K562 (cell line): ENCODE measurements around the gene ITGB5. TPM values are rescaled to one million over a fixed set of nuclear protein-coding genes. Genes with fewer than 3 reads are reported as not detected.

Source experiments
- ADNP ChIP-seq: fragments of 200-800 bp; sonication (Bioruptor generic); IDR thresholded peaks from 2 replicates; pipeline ENCODE4 v1.6.1; 2016; ENCODE audit warnings: missing genetic modification characterization, missing compliant biosample characterization
- ASH1L ChIP-seq: fragments of 450-650 bp; IDR thresholded peaks from 2 replicates; pipeline ENCODE4 v1.6.1; 2018; ENCODE audit warnings: borderline replicate concordance, mild to moderate bottlenecking, low read depth; ENCODE audit not compliant: partially characterized antibody
- CHD4 ChIP-seq: fragments of 200-600 bp; sonication (generic); IDR thresholded peaks from 3 replicates; pipeline ENCODE4 v1.6.1; 2012; ENCODE audit warnings: low read depth, mild to moderate bottlenecking, mixed read lengths, low read length, inconsistent platforms; ENCODE audit not compliant: insufficient read depth, insufficient replicate concordance, poor library complexity, severe bottlenecking
- CXXC5 ChIP-seq: fragments of 250-450 bp; sonication (Bioruptor Pico); IDR thresholded peaks from 2 replicates; pipeline ENCODE4 v1.8.0; 2022; ENCODE audit warnings: inconsistent platforms, mild to moderate bottlenecking, moderate library complexity
- GABPB2 ChIP-seq: fragments of 250-450 bp; sonication (Bioruptor Pico); conservative IDR thresholded peaks from 2 replicates; pipeline ENCODE4 v1.5.1; 2021; ENCODE audit warnings: mild to moderate bottlenecking
- GATAD2B ChIP-seq: fragments of 450-650 bp; IDR thresholded peaks from 2 replicates; pipeline ENCODE4 v1.6.1; 2017; ENCODE audit warnings: mild to moderate bottlenecking, borderline replicate concordance
- JUN ChIP-seq, 2 experiments: sonication (generic) in 1 of 2; formaldehyde crosslinking in 1 of 2; IDR thresholded peaks; 2 replicates each; pipeline versions ENCODE4 v1.6.1 to v1.8.0; 2012 to 2022; ENCODE audit warnings: borderline replicate concordance in 2 of 2, mild to moderate bottlenecking in 2 of 2, improper control_type of control experiment in 1 of 2, low read depth in 1 of 2, low read length in 1 of 2, missing genetic modification reagents in 1 of 2
- LCOR ChIP-seq: sonication (generic); formaldehyde crosslinking; IDR thresholded peaks from 2 replicates; pipeline ENCODE4 v1.8.0; 2022; ENCODE audit warnings: mild to moderate bottlenecking, missing genetic modification reagents
- NFYB ChIP-seq: IDR thresholded peaks from 2 replicates; pipeline ENCODE4 v1.6.1; 2011; ENCODE audit warnings: mild to moderate bottlenecking, moderate library complexity; ENCODE audit not compliant: insufficient read length; ENCODE audit errors: extremely low read depth
- NR2F6 ChIP-seq: fragments of 450-650 bp; formaldehyde crosslinking; IDR thresholded peaks from 2 replicates; pipeline ENCODE4 v1.4.0; 2020; ENCODE audit warnings: mild to moderate bottlenecking
- PPARD ChIP-seq: fragments of 250-450 bp; sonication (Bioruptor Pico); IDR thresholded peaks from 2 replicates; pipeline ENCODE4 v1.8.0; 2022; ENCODE audit warnings: inconsistent platforms, mild to moderate bottlenecking, moderate library complexity
- SLC30A9 ChIP-seq: fragments of 250-450 bp; sonication (Bioruptor Pico); IDR thresholded peaks from 2 replicates; pipeline ENCODE4 v1.8.0; 2022; ENCODE audit warnings: mild to moderate bottlenecking, moderate library complexity
- SOX6 ChIP-seq: fragments of 450-650 bp; IDR thresholded peaks from 2 replicates; pipeline ENCODE4 v1.6.1; 2014; ENCODE audit warnings: mild to moderate bottlenecking
- TBP ChIP-seq: optimal IDR thresholded peaks from 2 replicates; pipeline ENCODE3; 2011; ENCODE audit warnings: low read depth, low read length, improper control_type of control experiment
- ZBTB43 ChIP-seq: sonication (generic); formaldehyde crosslinking; IDR thresholded peaks from 2 replicates; pipeline ENCODE4 v1.8.0; 2023; ENCODE audit warnings: mild to moderate bottlenecking, missing genetic modification reagents
- ZNF253 ChIP-seq: fragments of 250-450 bp; sonication (Bioruptor Pico); conservative IDR thresholded peaks from 2 replicates; pipeline ENCODE4 v1.6.1; 2021; ENCODE audit warnings: mild to moderate bottlenecking
- ZNF274 ChIP-seq: IDR thresholded peaks from 2 replicates; pipeline ENCODE4 v1.6.1; 2011; ENCODE audit warnings: low read depth, mild to moderate bottlenecking, low read length, moderate library complexity, borderline replicate concordance
- ZNF431 ChIP-seq: sonication (generic); formaldehyde crosslinking; IDR thresholded peaks from 2 replicates; pipeline ENCODE4 v1.8.0; 2022; ENCODE audit warnings: mild to moderate bottlenecking, missing genetic modification reagents
- ZNF780A ChIP-seq: fragments of 250-450 bp; sonication (Bioruptor Pico); IDR thresholded peaks from 2 replicates; pipeline ENCODE4 v1.5.0; 2021; ENCODE audit warnings: mild to moderate bottlenecking
- polyA plus RNA-seq, 8 experiments: library from polyadenylated mRNA; depleted of rRNA in 4 of 8; stranded (reverse) in 5 of 8; unstranded in 3 of 8; fragments of >200 nt; fragmentation: Nextera tagmentation in 2 of 8; fragmentation: Illumina TruSeq in 1 of 8; extraction: Ambion mirVana in 2 of 8; extraction: Trizol in 1 of 8; gene quantifications; 2 replicates each; pipeline versions ENCODE4 v1.2.1 to v1.2.3, GENCODE V29; 2011 to 2014; ENCODE audit warnings: inconsistent platforms in 1 of 8, missing spikeins in 1 of 8
- total RNA-seq, 7 experiments: library from RNA; depleted of rRNA in 6 of 7; stranded (reverse); fragments of >200 nt in 6 of 7; fragmentation: Illumina TruSeq in 2 of 7; extraction: Trizol in 2 of 7; gene quantifications; 2 replicates each; pipeline versions ENCODE4 v1.2.1 to v1.2.3, GENCODE V29; 2011 to 2021; ENCODE audit warnings: low replicate concordance in 1 of 7
- TF ChIP-seq, protein P1 (sequence below): fragments of 450-650 bp; IDR thresholded peaks from 2 replicates; pipeline ENCODE4 v1.6.1; 2016; ENCODE audit warnings: low read depth

Gene ITGB5
- total and polyA plus RNA-seq, 9 of the 15 experiments (the other 6 are each of a cell fraction or from before 2014, with no cell fraction given): 1.7 to 46.8 (median 9.9) TPM

- no peak for TF ChIP-seq JUN (IDR thresholded peaks at IDR 0.05; ENCODE audit: borderline replicate concordance, low read depth, low read length)
- TF ChIP-seq JUN (CRISPR knock-in tag; IDR thresholded peaks at IDR 0.05; ENCODE audit: borderline replicate concordance): no peak
- TF ChIP-seq ZNF253 (CRISPR knock-in tag): no peak
- TF ChIP-seq ADNP (tag): no peak
- TF ChIP-seq CXXC5 (CRISPR knock-in tag): peak; percentile 80
- TF ChIP-seq NFYB: no peak
- TF ChIP-seq GABPB2 (CRISPR knock-in tag): no peak
- no peak for TF ChIP-seq SOX6
- no peak for TF ChIP-seq LCOR
- no peak for TF ChIP-seq ZBTB43
- no peak for TF ChIP-seq GATAD2B
- TF ChIP-seq ASH1L: no peak
- TF ChIP-seq SLC30A9: no peak
- TF ChIP-seq ZNF274: no peak
- TF ChIP-seq ZNF780A (CRISPR knock-in tag): no peak
- TF ChIP-seq ZNF431: no peak
- TF ChIP-seq, protein P1, sequence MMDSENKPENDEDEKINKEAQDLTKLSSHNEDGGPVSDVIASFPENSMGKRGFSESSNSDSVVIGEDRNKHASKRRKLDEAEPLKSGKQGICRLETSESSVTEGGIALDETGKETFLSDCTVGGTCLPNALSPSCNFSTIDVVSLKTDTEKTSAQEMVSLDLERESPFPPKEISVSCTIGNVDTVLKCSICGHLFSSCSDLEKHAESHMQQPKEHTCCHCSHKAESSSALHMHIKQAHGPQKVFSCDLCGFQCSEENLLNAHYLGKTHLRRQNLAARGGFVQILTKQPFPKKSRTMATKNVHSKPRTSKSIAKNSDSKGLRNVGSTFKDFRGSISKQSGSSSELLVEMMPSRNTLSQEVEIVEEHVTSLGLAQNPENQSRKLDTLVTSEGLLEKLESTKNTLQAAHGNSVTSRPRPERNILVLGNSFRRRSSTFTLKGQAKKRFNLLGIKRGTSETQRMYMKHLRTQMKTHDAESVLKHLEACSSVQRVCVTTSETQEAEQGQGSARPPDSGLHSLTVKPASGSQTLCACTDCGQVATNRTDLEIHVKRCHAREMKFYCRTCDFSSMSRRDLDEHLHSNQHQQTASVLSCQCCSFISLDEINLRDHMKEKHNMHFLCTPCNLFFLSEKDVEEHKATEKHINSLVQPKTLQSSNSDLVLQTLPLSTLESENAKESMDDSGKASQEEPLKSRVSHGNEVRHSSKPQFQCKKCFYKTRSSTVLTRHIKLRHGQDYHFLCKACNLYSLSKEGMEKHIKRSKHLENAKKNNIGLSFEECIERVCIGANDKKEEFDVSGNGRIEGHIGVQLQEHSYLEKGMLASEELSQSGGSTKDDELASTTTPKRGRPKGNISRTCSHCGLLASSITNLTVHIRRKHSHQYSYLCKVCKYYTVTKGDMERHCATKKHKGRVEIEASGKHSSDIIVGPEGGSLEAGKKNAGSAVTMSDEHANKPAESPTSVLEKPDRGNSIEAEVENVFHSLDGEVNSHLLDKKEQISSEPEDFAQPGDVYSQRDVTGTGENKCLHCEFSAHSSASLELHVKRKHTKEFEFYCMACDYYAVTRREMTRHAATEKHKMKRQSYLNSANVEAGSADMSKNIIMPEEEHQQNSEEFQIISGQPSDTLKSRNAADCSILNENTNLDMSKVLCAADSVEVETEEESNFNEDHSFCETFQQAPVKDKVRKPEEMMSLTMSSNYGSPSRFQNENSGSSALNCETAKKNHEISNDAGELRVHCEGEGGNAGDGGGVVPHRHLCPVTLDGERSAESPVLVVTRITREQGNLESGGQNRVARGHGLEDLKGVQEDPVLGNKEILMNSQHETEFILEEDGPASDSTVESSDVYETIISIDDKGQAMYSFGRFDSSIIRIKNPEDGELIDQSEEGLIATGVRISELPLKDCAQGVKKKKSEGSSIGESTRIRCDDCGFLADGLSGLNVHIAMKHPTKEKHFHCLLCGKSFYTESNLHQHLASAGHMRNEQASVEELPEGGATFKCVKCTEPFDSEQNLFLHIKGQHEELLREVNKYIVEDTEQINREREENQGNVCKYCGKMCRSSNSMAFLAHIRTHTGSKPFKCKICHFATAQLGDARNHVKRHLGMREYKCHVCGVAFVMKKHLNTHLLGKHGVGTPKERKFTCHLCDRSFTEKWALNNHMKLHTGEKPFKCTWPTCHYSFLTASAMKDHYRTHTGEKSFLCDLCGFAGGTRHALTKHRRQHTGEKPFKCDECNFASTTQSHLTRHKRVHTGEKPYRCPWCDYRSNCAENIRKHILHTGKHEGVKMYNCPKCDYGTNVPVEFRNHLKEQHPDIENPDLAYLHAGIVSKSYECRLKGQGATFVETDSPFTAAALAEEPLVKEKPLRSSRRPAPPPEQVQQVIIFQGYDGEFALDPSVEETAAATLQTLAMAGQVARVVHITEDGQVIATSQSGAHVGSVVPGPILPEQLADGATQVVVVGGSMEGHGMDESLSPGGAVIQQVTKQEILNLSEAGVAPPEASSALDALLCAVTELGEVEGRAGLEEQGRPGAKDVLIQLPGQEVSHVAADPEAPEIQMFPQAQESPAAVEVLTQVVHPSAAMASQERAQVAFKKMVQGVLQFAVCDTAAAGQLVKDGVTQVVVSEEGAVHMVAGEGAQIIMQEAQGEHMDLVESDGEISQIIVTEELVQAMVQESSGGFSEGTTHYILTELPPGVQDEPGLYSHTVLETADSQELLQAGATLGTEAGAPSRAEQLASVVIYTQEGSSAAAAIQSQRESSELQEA: no peak
- TF ChIP-seq TBP: peak; percentile 92
- TF ChIP-seq PPARD (CRISPR knock-in tag): no peak
- no peak for TF ChIP-seq NR2F6
- TF ChIP-seq CHD4: no peak
Measured at GRCh38 chr3:124887177-124887931, at the start of gene ITGB5 (continued).
